HL-60/S4 treated with phorbol 12-myristate 13-acetate at 8.2 ng/mL for 4 days and 3 days (cell line): Measurements from ENCODE around the gene CNOT6L.

Experiments
- in situ Hi-C: fragments of 300-500 bp; cut with MboI; formaldehyde crosslinking; loops from 2 replicates; pipeline ENCODE4 v1.15.0; 2022; ENCODE audit warnings: low sequenced_read_pairs

CNOT6L gene

DNA sequence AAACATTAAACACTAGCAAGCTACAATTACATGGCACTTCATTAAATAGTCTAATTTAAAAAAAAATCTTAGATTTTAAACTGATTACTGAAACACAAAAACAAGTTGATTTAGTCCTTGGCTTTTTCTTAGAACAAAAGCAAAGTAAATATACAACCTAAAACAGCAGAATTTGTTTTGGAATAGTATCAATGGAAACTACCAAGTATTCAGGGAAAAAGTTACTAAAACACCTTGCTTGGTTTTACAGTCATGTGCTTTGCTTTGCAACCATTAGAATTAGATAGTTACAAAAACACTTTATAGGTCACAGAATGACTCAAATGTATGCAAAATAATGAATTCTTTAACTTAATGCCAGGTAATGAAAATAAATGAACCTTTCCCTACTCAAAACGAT, 105.3 kb downstream of the CNOT6L start:
- in situ Hi-C loops = no loop called here

DNA sequence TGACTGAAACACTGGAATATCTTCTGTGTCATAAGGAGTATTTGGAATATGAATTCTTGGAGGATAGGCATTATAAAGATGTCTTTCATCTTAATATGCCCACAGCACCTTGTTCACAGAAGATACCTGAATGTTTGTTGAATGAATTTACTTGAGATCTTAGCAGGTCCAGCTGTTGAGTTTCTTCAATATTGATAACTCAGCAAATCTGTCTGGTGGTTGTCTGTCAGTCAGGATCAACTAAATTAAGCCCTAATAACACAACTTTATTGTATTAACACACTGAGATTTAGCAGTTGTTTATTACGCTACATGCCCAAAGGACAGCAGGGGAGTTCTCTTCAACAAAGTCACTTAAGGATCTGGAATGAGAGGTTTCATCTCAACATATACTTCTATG, 106.5 kb downstream of the CNOT6L start:
- in situ Hi-C loops = no loop called here

DNA sequence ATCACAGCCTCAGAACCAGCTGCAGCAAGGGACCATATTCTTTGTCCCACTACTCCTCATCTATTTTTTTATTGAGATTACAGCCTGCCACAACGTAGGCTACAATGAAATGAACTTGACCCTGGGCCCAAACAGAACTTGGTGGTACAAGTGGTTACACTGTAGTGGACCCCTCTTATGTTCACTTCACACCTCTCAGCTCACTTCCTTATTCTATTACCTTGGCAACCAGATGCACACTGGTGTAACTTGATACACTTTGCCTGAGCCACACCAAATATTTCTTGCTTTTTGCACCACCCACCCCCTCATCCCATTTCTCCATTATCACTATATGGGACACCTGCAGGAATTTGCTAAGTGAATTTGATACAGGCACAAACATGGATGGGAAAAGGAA, 107.7 kb downstream of the CNOT6L start:
- in situ Hi-C loops = no loop called here

DNA sequence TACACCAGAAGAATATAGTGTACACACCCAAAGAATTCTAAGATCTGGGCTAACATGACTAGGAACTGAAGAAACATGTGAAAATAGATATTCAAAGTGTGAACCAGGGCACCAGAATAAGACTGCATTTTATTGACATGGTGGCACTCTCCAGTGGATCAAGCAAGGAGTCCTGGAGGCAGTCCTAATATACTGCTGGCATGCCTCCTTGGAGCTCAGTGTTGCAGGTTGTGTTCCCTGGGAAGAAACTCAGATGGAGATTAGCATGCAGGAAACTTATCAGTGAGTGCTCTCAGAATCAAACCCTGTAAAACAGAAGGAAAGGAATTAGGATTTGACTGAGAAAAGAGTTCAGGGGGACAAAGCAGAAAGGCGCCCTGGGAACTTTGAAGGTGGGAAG, 108.5 kb downstream of the CNOT6L start:
- in situ Hi-C loops = no loop called here

DNA sequence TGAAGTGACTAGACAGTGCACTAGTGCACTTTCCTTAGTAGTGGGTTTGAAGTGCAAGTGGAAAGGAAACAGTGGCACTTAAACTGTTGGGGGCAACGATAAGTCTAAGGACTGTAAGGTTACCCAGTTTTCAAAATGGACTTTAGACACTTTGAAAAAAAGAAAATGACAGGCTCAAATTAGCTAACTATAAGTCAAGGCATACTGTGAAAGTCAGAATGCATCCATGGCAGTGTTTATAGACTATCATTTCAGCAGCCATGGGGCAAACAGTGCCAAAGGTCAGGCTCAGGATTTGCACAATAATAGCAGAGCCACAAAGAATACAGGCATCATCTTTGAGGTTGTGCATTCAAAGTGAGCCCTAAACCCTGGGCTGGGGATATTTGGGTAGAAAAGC, 109.1 kb downstream of the CNOT6L start:
- in situ Hi-C loops = no loop called here

DNA sequence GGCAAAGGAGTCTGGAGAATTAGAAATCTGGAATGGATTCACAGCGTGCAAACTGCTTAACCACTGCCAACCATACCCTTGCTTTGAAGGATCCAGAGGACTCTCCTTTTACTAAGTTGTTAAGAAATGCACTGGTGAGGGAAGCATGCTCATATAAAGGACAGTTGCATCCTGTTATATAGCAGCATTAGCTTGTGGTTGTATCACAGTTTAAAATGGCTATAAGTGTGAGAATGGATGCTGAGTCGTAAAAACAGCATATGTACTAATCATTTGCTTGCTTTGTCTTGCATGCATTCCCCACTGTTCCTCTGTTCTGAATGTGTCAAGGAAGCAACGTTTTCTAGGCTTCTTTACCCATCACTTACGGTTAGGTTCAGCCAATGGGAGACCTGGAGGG, 112.5 kb downstream of the CNOT6L start:
- in situ Hi-C loops = no loop called here

DNA sequence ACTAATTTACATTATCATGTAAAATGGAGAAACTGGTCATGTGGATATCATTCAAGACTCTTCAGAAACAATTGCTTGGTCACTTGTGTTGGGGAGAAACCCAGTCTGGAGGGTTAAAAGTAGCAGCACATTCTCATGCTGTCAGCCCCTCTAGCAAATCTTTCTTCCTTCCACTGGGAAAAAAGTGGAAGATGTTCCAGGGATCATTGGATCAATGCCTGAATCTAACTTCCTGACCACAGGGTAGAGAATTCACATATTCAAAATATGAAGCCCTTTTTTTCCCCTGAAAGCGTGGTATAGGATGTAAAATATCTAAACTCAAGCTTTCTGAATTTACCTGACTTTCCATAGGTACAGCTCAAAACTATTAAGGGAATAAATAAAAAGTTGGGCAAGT, 115.5 kb downstream of the CNOT6L start:
- in situ Hi-C loops = no loop called here

DNA sequence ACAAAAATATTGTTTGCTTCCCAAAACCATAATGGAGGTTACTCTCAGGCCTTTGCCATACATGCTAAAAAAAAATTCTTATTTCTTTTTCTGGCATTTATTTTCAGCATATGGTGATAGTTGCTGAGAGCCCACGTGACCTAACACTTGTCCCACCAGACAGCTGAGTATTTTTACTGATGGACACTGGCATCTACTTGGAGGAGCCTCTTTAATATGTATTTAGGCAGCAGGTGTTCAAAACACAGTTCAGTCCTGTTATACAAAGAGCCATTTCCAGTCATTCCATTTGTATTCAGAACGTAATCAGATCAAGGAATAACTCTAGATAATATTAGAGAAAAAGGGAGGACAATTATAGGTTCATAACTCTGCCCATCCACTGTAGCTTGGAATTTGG, 118.0 kb downstream of the CNOT6L start:
- in situ Hi-C loops = no loop called here

DNA sequence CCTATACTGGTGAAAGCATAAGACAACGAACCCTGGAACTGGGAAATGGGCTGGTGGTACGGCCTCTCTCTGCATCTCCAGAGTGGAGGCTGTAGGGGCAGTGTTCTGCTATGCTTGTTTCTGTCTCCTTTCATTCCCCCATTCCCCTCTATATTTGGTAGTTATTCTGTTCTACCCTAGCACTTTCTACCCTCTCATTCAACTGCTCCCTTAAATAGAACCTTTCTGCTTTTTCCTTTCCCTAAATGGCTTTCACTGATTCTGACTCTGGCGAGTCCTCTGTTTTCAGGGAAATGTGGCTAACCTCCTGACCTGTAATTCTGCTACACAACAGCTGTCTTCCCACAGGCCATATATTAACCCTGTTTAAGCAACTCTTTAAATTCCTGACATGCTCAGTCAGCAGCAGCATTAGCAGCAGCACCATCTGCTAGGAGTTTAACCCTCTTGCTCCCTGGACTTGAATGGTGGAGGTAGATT, 119.4 kb downstream of the CNOT6L start:
- in situ Hi-C loops = no loop called here

DNA sequence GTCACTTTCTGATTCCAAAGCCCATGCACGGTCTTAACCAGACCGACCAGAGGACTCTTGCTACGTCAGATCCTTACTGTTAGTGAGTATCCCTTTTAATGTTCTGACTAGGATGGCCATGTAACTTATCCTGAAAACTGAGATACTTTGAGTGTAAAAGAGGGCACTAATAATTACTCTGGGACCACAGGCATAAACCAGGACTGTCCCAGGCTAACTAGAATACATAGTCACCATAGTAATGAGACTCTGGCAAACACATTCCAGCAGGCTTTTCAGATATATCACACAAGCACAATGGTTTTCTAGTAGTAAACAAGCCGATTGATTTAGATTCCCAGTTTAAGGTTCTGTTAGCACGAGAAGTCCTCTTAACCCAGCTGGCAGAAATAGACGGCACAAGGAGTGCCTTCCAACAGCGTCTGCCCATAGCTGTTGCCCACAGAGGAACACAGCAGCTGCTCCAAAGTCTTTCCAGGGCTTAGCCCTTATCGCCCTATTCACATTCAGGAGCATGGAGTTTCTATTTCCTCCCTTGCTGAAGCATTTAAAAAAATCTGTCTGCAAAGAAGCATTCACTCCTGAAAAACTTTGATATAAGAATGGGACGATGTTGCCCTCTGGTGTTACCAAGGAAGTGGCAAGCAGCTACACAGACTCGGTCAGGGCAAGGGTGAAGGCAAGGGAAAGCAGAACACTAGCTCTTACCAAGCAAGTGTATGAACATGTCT, 121.1 kb downstream of the CNOT6L start:
- in situ Hi-C loops = no loop called here

DNA sequence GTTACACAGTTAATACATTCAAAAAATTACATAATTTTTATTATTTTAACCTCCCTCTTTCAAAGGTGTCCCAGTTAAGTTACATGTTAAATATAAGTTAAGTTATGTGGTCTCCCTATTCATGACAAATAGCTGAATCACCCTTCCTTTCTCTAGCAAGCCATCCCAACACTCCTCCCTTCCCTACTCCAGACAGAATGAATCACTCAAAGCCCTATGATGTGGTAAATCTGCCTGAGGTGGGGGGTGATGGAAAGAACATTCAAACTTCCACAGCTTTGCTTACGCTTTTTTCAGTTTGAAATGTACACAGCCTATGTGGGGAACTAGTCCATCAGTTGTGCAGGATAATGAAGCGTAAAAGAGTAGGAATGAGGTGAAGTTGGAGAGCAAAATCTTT, 123.4 kb downstream of the CNOT6L start:
- in situ Hi-C loops = no loop called here

DNA sequence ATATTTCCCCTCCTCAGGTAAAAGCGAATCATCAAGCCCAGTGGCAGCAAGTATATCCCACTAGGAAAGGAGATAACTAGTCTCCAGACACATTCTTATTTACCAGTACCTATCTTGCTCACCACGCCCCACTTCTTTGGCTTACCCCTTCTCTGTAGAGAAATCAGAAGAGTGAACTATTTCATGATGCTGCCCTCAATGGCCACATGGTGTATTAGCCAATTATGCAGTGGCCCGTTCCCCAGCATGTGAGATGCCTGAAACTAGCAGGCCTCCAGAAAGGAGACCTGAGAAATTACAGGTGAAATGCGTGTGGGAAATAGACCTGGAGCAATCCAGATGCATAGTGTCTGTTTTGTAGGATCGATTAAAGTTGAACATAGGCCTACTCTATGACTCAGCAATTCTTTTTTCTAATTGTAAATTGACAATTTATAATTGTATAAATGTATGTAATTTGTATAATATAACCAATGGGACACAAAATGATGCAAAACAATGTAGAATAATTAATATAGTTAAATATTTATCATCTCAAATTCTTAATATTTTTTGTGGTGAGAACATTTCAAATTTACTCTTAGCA, 126.2 kb downstream of the CNOT6L start:
- in situ Hi-C loops = no loop called here

DNA sequence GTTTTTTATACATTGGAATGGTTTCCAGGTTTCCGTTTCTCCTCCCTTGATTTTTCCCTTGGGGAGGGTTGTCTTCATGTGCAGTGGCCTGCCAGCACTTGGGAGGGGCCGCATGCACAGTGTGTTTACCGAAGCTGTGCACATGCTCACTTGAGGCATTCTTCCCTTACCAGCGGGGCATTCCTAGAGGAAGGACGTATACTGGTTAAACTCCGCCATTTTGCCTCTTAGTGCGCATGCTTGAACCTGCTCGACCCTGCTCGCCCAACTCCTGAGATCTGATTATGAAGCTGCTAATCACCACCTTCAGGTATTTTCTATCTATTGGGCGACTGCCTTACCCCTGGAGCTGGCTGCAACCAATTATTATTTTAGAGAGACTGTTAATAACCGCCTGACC, 137.4 kb downstream of the CNOT6L start:
- in situ Hi-C loops = no loop called here

DNA sequence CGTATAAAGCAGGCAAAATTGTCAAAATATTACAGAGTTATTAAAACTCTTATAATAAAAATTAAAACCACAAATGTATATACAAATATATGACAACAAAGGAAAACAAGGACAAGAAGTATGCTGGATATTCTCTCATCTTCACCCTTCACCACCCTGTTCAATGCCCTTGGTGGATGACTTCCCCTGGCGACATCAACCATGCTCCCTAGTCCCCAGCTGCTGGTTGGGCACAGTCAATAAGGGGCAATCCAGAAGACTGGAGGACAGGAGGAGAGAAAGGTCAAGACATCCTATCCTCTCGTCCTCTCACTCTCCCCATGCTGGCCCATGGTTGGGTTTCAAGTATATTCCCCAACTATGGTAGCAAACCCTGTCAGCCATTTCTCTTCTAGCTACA, 142.3 kb downstream of the CNOT6L start:
- in situ Hi-C loops = no loop called here

DNA sequence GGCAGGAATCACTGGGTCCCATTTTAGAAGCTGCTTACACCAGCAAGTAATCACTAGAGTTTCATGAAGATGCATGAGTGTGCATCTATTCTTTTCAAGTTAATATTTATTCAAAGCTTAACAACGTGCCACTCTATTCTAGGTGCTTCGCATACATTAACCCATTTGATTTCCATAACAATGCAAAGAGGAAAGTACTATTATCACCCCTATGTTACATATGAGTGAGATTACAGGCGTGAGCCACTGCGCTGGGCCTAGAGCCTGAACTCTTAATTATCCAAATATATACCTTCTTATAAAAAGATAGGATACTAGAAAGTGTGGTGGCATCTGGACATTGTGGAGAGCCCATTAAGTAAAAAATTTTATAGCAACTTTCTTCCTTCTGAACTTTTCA, 148.1 kb downstream of the CNOT6L start:
- in situ Hi-C loops = no loop called here

DNA sequence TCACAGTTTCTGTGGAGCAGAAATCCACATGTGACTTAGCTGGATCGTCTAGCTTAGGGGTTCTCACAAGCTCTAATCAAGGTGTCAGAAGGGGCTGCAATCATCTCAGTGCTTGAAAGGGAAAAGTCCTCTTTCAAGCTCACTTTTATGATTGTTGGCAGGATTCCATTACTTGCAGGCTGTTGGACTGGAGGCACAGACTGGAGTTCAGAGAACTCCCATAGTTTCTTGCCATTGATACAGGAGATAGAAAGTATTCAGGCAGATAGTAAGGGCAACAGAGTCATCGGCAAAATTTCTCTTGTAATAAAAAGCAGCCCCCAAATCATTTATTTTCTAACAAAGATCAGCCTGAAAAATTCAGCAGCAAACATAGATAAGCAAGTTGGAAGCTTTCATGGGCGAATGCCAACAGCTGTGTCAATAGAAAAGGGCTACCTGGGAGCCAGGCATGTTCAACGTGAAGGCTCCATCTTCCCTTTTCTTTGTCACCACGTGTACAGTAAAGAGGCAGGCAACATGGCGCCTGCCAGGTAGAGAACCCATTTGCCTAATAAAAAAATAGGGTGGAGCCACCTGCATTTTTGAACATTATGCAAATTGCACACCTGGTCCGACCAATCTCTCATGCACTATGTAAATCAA, 149.1 kb downstream of the CNOT6L start:
- in situ Hi-C loops = no loop called here

DNA sequence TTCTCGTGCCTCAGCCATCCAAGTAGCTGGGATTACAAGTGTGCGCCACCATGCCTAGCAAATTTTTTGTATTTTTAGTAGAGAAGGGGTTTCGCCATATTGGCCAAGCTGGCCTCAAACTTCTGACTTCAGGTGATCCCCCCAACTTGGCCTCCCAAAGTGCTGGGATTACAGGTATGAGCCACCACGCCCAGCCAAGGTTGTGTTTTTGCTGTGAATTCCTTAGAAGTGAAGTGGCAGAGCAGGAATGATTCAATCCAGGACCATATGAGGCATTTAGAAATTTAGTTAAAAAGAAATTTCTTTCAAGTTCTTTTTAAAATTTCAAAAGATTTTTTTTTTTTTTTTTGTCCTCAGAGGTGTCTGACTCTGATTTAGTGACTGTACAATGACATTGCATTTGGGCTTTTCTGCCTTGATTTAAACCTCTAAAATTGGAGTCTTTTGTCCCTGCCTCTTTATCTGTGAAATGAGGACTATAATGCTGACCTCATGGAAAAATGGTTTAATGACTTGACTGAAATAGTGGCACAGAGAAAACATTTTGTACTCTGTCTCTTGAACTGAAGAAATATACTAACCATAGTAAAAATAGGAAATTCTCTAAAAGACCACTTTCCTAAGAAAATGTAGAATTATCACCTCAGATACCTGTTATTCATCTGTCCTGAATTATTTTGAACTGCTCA, 153.6 kb downstream of the CNOT6L start:
- in situ Hi-C loops = no loop called here
